ENCODE measurements around the gene APOBR.
"Not testable (repeated sequence)": the region's sequence is repeated elsewhere in the genome, so short reads cannot be mapped to it uniquely, and the experiment has no call there.

Gene APOBR

DNA sequence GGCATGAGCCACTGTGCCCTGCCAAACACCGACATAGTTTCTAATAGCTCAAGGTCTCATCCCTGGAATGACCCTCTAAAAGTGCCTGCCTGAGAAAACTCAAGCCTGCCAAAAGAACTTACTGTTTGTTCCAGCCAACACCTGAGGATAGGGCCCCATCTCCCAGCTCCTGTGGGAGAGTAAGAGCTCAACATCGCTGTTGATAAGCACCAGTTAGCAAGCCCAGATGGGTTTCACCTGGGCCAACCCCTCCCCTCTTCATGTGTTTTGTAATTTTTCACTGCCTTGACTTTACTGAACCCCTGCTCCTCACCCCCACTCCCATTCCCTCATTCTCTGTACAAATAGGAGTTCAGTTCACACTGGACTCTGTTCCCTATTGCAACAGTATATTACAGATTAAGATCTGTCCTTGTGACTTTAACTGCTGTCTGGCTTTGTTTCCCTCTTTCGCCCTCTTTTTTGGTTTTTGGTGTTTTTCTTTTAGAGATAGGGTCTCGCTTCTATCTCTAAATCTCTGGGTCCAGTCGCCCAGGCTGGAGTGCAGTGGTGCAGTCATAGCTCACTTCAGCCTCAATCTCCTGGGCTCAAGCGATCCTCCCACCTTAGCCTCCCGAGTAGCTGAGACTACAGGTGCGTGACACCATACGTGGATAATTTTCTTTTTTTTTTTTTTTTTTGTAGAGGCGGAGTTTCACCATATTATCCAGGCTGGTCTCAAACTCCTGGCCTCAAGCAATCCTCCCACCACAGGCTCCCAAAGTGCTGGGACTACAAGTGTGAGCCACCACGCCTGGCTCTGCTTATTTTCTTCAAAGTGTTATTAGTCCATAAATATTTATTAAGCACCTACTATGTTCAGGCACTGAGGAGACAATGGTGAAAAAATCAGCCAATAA, 32.0 kb downstream of the APOBR start:
- no peak for DNase-seq (ENCODE audit: low read depth, low spot score)

DNA sequence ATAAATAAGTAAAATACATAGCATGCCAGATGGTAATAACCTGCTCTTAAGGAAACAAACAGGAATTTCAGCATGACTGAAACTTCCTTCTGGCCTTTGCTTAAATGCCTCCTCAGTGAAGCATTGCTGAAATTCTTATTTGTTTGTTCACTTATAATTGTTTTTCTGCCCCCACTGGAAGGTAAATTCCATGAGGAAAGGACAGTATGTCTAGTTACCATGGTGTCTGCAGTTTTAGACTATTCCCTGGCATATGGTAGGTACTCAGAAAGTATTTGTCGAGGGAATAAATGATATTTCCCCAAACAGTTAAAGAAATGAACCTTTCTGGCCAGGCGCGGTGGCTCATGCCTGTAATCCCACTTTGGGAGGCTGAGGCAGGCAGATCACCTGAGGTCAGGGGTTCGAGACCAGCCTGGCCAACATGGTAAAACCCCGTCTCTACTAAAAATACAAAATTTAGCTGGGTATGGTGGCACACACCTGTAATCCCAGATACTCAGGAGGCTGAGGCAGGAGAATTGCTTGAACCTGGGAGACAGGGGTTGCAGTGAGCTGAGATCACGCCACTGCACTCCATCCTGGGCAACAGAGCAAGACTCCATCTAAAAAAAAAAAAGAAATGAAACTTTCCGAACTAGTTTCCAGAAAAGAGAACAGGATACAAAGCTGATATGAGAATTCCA, 32.8 kb downstream of the APOBR start:
- DNase-seq (ENCODE audit: low read depth, low spot score), result not testable (repeated sequence)

DNA sequence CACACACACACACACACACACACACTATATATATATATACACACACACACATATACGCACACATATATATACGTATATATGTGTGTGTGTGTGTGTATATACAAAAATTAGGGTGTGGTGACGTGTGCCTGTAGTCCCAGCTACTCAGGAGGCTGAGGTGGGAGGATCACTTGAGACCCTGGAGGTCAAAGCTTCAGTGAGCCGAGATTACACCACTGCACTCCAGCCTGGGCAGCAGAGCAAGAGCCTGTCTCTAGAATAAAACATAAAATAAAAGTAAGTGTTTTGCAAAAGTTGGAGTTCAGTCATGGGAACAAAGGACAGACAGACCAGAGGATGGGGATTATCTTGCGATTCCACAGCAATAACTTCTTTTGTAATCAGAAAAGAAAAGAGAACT, 33.5 kb downstream of the APOBR start:
- DNase-seq (ENCODE audit: low read depth, low spot score), result no peak

DNA sequence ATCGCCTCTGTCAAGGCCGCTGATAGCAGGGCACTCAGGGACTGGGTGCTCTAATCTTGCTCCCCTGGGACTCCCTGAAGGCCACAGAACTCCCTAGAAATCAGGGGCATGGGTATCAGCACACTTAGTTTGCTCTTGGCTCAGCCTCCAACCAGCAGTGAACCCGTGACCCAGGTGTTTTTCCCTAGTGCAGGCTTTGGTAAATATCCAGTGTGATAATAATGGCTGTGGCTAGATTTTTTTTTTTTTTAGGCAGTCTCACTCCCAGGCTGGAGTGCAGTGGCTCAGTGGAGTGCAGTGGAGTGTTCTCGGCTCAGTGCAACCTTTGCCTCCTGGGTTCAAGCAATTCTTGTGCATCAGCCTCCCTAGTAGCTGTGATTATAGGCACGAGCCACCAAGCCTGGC, 34.0 kb downstream of the APOBR start:
- no peak for DNase-seq (ENCODE audit: low read depth, low spot score)

DNA sequence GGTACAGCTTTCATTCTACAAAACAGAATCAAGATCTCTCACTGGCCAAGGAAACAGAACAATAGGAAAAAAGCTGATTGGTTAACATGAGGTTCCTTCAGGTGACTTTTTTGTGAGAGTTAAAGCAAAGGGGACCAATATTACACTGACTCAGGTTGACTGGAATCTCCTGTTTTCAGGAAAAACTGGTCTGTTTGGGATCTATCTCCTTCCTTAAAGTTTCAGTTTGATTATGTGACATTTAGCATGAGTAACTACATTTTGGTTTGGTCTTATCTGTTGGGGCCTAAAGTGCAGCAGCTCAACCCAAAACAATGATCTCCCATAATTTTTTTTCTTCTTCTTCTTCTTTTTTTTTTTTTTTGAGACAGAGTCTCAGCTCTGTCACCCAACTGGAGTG, 34.7 kb downstream of the APOBR start:
- no peak for DNase-seq (ENCODE audit: low read depth, low spot score)

DNA sequence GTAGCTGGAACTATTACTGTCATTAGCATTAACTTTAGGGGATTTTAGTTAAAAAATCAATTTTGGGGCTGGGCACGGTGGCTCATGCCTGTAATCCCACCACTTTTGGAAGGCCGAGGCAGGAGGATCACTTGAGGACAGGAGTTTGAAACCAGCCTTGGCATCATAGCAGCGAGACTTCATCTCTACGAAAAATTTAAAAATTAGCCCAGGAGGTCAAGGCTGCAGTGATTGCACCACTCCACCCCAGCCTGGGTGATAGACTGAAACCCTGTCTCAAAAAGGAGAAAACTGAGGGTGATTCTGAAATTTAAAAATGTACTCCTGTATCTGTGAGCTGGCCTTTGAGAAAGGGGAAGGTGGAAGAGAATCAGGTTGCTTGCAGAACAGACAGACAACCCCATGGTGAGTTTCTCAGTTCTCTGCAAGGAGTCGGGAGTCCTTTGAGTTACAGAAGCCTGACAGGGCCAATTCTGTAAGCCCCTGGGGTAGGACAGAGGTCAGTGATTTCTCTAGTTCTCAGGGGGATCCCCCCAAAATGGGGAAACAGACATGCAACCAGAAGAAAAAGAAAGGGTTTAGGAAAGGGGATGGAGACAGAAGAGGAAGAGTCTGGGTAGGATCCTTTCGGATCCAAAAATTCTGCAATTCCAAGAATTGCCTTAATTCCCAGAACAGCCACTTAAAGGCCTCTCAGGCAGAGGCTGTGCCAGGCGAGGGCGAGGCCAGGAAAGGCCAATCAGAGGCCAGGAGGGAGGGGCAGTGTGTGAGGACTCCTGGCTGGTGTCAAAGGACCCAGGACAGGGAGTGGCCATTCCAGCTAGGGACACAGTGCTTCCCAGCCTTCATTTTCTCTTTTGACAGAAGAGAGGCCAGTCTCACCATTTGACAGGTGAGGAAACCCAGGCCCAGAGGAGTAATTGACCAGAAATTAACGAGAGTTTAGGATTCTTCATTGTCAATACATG, 37.6 kb downstream of the APOBR start:
- peak; percentile 88 for DNase-seq (ENCODE audit: low read depth, low spot score)

DNA sequence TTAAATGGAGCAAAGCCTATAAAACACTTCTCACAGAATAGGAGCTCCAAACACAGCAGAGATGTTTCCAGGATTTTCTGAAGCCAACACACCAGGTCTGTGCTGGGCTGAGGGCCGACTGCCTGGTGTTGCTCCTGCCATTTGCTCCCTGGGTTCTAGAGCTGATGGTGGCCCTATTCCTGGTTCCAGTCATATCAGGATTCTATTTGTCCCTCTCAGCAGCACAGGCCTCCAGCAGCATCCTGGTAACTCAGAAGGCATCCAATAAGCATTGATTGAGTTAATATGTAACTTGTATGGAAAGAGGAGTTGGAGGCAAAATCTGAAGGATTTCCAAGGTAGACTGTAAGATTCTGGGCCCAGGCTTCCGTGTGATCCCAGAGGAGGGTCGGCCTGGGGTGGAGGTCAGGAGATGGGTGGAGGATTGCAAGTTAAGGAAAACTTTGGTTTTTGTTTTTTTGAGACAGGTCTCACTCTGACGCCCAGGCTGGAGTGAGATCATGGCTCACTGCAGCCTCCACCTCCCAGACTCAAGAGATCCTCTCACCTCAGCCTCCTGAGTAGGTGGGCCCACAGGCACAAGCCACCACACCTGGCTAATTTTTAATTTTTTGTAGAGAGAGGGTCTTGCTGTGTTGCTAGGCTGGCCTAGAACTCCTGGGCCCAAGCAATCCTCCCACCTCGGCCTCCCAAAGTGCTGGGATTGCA, 38.7 kb downstream of the APOBR start:
- DNase-seq (ENCODE audit: low read depth, low spot score), result no peak

DNA sequence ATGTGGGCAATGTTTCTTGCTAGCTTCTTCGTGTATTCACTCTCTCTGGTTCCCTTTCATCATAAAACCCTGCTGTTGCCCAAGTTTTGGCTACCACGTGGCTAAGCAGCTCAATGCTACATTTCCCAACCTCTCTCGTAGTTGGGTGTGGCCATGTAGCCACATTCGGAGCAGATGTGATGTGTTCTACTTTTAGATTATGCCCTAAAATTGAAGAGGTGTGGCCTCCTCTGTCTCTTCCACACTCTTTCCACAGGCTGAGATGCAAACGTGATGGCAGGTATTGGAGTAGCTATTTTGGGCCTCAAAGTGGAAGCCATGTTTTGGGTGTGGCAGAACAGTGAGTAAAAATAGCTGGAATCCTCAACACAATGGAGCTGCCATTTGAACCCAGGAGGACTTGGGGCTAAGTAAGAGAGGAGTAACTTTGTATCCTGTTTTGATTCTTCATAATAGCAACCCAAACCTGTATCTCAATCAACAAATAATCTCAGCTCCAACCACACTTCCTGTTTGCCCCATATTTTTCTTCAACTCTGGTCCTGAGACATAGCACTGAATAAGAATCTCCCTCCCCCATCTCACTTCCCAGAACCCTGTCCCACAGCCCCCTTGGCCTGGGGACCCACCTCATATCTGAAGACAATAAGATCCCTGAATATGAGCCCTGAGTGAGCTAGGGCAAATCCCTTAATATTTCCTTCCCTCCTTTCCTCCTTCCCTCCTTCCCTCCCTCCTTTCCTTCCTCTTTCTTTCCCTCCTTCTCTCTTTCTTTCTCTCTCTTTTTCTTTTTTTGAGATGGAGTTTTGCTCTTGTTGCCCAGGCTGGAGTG, 40.3 kb downstream of the APOBR start:
- DNase-seq (ENCODE audit: low read depth, low spot score), result no peak

DNA sequence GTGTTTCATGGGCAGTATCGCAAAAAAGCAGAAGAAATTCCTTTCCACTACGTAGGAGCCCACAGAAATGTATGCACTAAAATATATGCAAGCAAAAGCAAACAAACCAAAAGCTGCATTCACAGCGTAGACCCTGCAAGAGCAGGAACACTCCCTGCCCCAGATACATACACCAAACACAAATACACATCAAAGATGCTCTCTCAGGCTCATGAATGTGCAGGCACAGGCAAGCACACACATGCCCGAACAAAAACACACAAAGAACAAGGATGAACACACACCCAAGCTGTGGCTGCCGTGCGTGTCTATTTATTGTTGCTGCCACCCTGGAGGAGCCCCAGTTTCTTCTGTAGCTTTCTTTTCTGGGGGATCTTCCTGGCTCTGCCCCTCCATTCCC, 42.6 kb downstream of the APOBR start:
- DNase-seq (ENCODE audit: low read depth, low spot score), result no peak

DNA sequence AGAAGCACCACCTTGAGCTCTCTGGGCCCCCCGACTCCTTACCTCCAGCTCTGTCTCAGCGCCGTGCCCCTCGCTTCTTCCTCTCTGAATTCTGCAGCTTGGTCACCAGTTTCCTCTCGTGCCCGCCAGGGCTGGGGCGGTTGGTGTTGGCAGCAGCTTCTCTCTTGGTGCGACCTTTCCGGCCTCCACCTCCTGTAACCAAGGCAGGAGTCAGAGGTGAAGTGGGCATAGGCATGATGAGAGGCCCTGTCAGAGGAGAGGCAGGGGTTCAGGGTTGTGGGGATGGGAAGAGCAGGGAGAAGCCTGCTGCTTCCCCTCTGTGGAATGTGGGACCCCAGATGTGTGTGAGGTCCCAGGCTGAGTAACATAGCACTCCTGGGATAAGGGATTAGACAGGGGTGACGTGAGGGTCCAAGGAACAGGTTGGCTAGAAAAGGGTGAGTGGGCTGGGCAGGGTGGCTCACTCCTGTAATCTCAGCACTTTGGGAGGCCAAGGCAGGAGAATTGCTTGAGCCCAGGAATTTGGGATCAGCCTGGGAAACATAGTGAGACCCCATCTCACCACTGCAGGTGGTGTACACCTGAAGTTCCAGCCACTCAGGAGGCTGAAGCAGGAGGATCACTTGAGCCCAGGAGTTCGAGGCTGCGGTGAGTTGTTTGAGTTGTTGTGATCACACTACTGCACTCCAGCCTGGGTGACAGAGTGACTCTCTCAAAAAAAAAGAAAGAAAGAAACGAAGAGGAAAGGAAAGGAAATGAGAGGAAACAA, 43.7 kb downstream of the APOBR start:
- no peak for DNase-seq (ENCODE audit: low read depth, low spot score)

DNA sequence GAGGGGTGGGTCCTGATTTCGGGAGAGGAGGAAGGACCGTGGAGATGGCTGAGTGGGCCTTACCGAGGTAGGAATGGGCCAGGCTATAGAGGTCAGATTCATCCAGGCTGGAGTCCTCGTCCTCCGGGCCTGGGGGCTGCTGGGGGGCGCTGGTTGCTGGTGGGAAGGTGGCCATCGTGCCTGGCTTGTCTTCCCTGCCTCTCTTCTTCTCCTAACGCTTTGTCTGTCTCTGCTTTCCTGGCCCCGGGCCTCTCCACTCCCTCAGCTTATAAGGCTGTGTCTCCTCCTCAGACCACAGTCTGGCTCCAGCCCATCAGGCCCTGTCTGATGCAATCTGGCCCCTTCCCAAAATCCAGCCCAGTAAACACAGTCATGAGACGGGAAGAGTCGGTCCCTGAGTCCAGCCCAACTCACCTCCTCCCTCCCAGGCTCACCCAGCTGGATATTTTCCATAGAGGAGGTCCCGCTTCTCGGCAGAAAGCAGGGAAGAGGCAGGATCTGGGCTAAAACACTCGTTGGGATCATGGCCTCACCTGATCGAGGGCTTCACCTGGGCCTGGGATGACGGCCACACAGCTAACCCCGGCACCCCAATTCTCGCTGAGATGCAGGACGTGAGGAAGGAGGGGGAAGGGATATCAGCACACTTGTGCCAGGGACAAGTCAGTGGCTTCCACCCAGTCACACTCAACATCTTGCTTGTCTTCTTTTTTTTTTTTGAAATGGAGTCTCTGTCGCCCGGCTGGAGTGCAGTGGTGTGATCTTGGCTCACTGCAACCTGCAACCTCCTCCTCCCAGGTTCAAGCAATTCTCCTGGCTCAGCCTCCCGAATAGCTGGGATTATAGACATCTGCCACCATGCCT, 44.5 kb downstream of the APOBR start, which contains the start of gene NUPR1:
Gene NUPR1, minus strand, starts transcription at position 242 of the 864 bp plus-strand sequence. Its CDS starts 67 bp downstream, at position 175.
- peak; percentile 57 for DNase-seq (ENCODE audit: low read depth, low spot score)

DNA sequence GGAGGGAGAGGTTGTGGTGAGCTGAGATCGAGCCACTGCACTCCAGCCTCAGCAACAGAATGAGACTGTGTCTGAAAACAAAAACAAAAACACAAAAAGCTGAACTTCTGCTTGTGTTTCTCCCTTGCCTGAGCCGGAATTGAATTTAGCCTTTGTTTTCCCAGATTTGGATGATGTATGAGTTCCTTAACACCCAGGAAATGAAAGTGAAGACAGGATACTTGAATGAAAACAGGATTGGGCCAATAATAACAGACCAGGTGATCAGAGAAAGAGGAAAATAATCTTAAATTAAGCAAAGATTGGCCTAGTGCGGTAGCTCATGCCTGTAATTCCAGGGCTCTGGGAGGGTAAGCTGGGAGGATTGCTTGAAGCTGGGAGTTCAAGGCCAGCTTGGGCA, 45.9 kb downstream of the APOBR start:
- DNase-seq (ENCODE audit: low read depth, low spot score), result no peak

DNA sequence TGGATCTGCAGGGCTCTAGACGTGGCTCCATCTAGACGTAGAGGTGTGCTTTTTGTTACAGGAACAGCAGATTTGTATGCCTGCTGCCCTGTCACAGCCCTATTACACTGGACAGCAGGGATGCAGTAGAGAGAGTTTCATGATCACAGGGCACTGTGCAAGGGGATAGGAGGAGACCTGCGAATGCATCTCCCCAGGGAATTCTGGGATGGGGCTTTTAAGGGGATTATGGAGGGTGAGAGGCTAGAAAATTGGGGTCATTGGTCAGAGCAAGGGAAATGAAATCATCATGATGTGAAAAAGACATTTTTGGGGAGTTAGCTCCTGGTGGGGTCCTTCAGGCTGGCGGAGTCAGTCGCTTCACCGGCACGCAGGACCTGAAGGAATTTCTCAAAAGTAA, 48.2 kb downstream of the APOBR start:
- no peak for DNase-seq (ENCODE audit: low read depth, low spot score)

DNA sequence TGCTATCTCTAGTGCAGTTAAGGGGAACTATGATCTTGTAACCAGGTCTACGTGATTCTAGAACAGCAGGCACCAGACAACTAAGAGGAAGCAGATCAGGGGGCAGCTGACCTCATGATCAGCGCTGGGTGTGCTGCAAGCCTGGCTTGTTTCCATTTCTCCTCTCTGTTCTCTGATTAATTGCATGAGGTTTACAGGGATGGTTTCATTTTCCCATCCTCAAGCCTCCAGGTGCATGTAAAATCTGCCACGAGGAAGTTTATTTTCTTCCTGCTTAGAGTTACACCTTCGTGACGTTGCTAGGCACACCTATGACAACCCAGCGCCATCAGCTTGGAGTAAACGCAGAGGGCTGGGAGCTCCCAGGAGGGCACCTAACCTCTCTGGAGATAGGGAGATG, 48.6 kb downstream of the APOBR start:
- no peak for DNase-seq (ENCODE audit: low read depth, low spot score)

DNA sequence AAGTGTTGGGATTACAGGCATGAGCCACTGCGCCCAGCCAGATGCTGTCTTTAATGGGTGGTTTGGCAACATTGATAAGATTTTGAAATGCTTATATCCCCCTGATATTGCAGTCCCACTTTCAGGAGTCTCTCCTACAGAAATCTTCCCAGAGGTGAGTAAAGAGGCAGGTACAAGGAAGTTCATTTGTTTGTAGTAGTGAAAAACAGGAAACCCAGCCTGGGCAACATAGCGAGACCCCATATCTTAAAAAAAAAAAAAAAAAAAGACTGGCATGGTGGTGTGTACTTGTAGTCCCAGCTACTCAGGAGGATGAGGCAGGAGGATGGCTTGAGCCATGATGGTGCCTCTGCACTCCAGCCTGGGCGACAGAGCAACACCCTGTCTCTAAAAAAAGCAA, 50.6 kb downstream of the APOBR start:
- DNase-seq (ENCODE audit: low read depth, low spot score), result no peak

DNA sequence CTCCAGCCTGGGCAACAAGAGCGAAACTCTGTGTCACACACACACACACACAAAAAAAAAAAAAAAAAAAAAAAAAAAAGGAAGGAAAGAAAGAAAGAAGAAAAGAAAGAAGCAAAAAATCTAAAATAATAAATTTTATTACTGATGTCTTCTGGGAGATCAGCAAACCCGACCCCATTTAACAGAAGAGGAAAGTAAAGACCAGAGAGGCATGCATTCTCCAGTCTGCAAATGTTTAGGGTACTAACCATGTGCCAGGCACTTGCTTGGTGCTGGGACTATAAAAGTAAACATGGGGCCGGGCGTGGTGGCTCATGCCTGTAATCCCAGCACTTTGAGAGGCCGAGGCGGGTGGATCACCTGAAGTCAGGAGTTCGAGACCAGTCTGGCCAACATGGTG, 51.5 kb downstream of the APOBR start:
- not testable (repeated sequence) for DNase-seq (ENCODE audit: low read depth, low spot score)

DNA sequence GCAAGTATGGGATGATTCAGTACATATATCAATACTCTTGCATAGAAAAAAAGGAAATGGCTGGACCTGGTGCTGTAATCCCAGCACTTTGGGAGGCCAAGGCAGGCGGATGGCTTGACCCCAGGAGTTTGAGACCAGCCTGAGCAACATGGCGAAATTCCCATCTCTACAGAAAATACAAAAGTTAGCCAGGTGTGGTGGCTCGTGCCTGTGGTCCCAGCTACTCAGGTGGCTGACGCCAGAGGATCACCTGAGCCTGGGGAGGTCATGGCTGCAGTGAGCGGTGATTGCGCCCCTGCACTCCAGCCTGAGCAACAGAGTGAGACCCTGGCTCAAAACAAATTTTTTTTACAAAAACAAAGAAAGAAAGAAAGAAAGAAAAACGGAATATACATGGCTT, 52.2 kb downstream of the APOBR start:
- no peak for DNase-seq (ENCODE audit: low read depth, low spot score)

DNA sequence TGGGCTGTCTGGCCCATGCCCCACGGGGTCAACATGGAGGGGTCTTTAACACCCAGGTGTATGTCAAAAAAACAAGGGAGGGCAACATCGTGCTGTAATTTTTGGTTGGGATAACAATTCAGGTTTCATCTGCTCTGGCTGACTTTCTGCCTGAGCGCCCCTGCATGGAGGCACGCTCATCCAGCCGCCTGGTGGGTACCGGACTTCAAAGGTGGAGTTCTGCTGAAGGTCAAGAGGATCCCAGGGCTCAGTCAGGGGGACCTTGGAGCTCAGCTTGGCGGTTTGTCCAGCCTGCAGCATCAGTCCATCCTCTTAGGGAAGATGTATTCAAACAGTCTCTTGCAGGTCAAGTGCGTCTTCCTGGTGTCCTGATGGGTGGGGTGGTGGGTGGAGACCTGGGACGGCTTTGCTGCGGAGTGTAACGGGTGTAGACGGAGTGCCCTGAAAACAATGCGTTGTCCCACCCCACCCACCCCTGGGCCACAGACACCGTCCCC, 53.9 kb downstream of the APOBR start:
- DNase-seq (ENCODE audit: low read depth, low spot score), result no peak
